Smooth muscle cell (in vitro differentiated cells): ENCODE measurements around the gene DCUN1D1. TPM values are rescaled to one million over a fixed set of nuclear protein-coding genes. Genes with fewer than 3 reads are reported as not detected.

ENCODE experiments used
- DNase-seq: peaks from one replicate; lab custom pipeline; 2025; ENCODE audit not compliant: unreplicated experiment; lab: John Stamatoyannopoulos, UW
- H2AFZ ChIP-seq: fragments of 200-600 bp; sonication (generic); 2 replicates; pipeline ENCODE4 v1.6.0; 2016; ENCODE audit warnings: antibody characterized with exemption, low read depth, mild to moderate bottlenecking
- H3F3A ChIP-seq: fragments of 200-600 bp; sonication (generic); 2 replicates; pipeline ENCODE4 v1.6.0; 2017; ENCODE audit warnings: antibody characterized with exemption, low read depth
- H3K27ac ChIP-seq: fragments of 200-600 bp; sonication (generic); 2 replicates; pipeline ENCODE4 v1.5.1; 2016; ENCODE audit warnings: low read depth, mild to moderate bottlenecking
- H3K27me3 ChIP-seq: fragments of 200-600 bp; sonication (generic); 2 replicates; pipeline ENCODE4 v1.6.1; 2016; ENCODE audit warnings: low read depth, mild to moderate bottlenecking
- H3K36me3 ChIP-seq: fragments of 200-600 bp; sonication (generic); 2 replicates; pipeline ENCODE4 v1.5.1; 2016; ENCODE audit warnings: low read depth
- H3K4me1 ChIP-seq: fragments of 200-600 bp; sonication (generic); 2 replicates; pipeline ENCODE4 v1.5.1; 2016; ENCODE audit warnings: low read depth
- H3K4me2 ChIP-seq: fragments of 200-600 bp; sonication (generic); 2 replicates; pipeline ENCODE4 v1.6.0; 2016; ENCODE audit warnings: mild to moderate bottlenecking
- H3K4me3 ChIP-seq: fragments of 200-600 bp; sonication (generic); 2 replicates; pipeline ENCODE4 v1.5.1; 2016; ENCODE audit warnings: mild to moderate bottlenecking
- H3K79me2 ChIP-seq: fragments of 200-600 bp; sonication (generic); 2 replicates; pipeline ENCODE4 v1.6.0; 2016; ENCODE audit warnings: low read depth, mild to moderate bottlenecking
- H3K9ac ChIP-seq: fragments of 200-600 bp; sonication (generic); 2 replicates; pipeline ENCODE4 v1.6.0; 2016; ENCODE audit warnings: low read depth
- H3K9me3 ChIP-seq: fragments of 200-600 bp; sonication (generic); replicated peaks from 2 replicates; pipeline ENCODE4 v1.5.1; 2016; ENCODE audit warnings: low read depth
- H4K20me1 ChIP-seq: fragments of 200-600 bp; sonication (generic); 2 replicates; pipeline ENCODE4 v1.6.0; 2016; ENCODE audit warnings: low read depth
- CTCF ChIP-seq: fragments of 200-600 bp; sonication (generic); IDR thresholded peaks from 2 replicates; pipeline ENCODE4 v1.5.1; 2017; ENCODE audit warnings: borderline replicate concordance, mild to moderate bottlenecking, antibody characterized with exemption; ENCODE audit not compliant: insufficient read depth, poor library complexity, severe bottlenecking
- WGBS: methylation state at CpG from one replicate; pipeline ENCODE4 v1.1.7; 2016; ENCODE audit warnings: low lambda C conversion rate; 5-methylcytosine and 5-hydroxymethylcytosine counted together
- polyA plus RNA-seq: library from polyadenylated mRNA; unstranded; fragments of >200 nt; fragmentation: Nextera tagmentation; extraction: Ambion mirVana; gene quantifications from 2 replicates; pipeline ENCODE4 v1.2.1, GENCODE V29; 2016
- total RNA-seq: library from RNA; depleted of rRNA; stranded (reverse); fragments of >200 nt; gene quantifications from 2 replicates; pipeline ENCODE4 v1.2.3, GENCODE V29; 2014

The DCUN1D1 gene
- total and polyA plus RNA-seq, 2 experiments from 2014 or later, result 14.4 to 25.7 TPM

- Histone ChIP-seq H3K79me2 (no peaks in the 10 kb centered on the region), H4K20me1 (no peaks in the 10 kb centered on the region), H3F3A (no peaks in the 10 kb centered on the region), H3K4me3 (no peak overlapping the region), H3K4me2 (no peak overlapping the region), H3K27me3 (no peaks in the 10 kb centered on the region), H3K4me1 (no peaks in the 10 kb centered on the region), H3K36me3 (peaks cover 20% of the 10 kb centered on the region), H3K9ac (no peak overlapping the region), H2AFZ (no peak overlapping the region), H3K27ac (no peak overlapping the region), H3K9me3 (no peaks in the 10 kb centered on the region)
- TF ChIP-seq CTCF, result no peak
- 92% methylated on average over 5 of the region's 5 CpGs for WGBS
- DNase-seq, result no peak
These were observed 32.0 kb downstream of the DCUN1D1 start for GRCh38 chr3:182948305-182948704.

GRCh38 chr3:182947888-182948287 is 32.5 kb downstream of the DCUN1D1 start:
- Histone ChIP-seq H3K4me2 (no peak overlapping the region), H3K27ac (no peak overlapping the region), H3K4me1 (no peaks in the 10 kb centered on the region), H2AFZ (no peak overlapping the region), H4K20me1 (no peaks in the 10 kb centered on the region), H3K27me3 (no peaks in the 10 kb centered on the region), H3F3A (no peaks in the 10 kb centered on the region), H3K9me3 (no peaks in the 10 kb centered on the region), H3K36me3 (peaks cover 20% of the 10 kb centered on the region), H3K9ac (no peak overlapping the region), H3K79me2 (no peaks in the 10 kb centered on the region), H3K4me3 (no peak overlapping the region)
- TF ChIP-seq CTCF, result no peak
- DNase-seq, result no peak

- DNase-seq, result no peak
- Histone ChIP-seq H3K4me3 (no peak overlapping the region), H3K27ac (no peak overlapping the region), H3K4me1 (no peaks in the 10 kb centered on the region), H3K9me3 (no peaks in the 10 kb centered on the region), H3K79me2 (no peaks in the 10 kb centered on the region), H3K27me3 (no peaks in the 10 kb centered on the region), H3K9ac (no peak overlapping the region), H2AFZ (no peak overlapping the region), H4K20me1 (no peaks in the 10 kb centered on the region), H3K36me3 (peaks cover 16% of the 10 kb centered on the region), H3F3A (no peaks in the 10 kb centered on the region), H3K4me2 (no peak overlapping the region)
- TF ChIP-seq CTCF, result no peak
- WGBS, result 94% methylated on average over 3 of the region's 3 CpGs
These were observed 38.6 kb downstream of the DCUN1D1 start for GRCh38 chr3:182941719-182942118.

- Histone ChIP-seq H3K4me3 (no peak overlapping the region), H3K27me3 (no peaks in the 10 kb centered on the region), H3K9me3 (no peaks in the 10 kb centered on the region), H3K36me3 (peaks cover 8% of the 10 kb centered on the region), H2AFZ (no peak overlapping the region), H3K27ac (no peak overlapping the region), H4K20me1 (no peaks in the 10 kb centered on the region), H3K4me1 (no peaks in the 10 kb centered on the region), H3K79me2 (no peaks in the 10 kb centered on the region), H3K9ac (no peak overlapping the region), H3F3A (no peaks in the 10 kb centered on the region), H3K4me2 (no peak overlapping the region)
- no peak for TF ChIP-seq CTCF
- 52% methylated on average over 4 of the region's 4 CpGs for WGBS
- DNase-seq, result no peak
These were observed 40.0 kb downstream of the DCUN1D1 start for GRCh38 chr3:182940266-182940808.
